Adrenal gland (tissue), 12 donors: ENCODE data around the gene C10orf120. TPM values are rescaled to one million over a fixed set of nuclear protein-coding genes. Genes with fewer than 3 reads are reported as not detected.

Experiments used
- DNase-seq, 7 donors: peaks; one replicate each; pipeline ENCODE4 v3.0.0-alpha.2; 2019 to 2020
- H3K27ac ChIP-seq, 5 donors: fragments of 200-600 bp; sonication (generic) in 4 of 5; 1 replicate in 3 of 5; 2 replicates in 2 of 5; pipeline versions ENCODE4 v1.5.1 to v1.8.0; 2016 to 2020; ENCODE audit warnings: mild to moderate bottlenecking in 1 of 5
- H3K27me3 ChIP-seq: fragments of 200-600 bp; 2 replicates; pipeline ENCODE4 v1.8.0; 2021
- H3K36me3 ChIP-seq, 2 donors: fragments of 200-600 bp; replicated peaks in 1 of 2; 1 replicate in 1 of 2; 2 replicates in 1 of 2; pipeline versions ENCODE4 v1.5.1 to v1.8.0; 2018 to 2022
- H3K4me1 ChIP-seq, 2 donors: fragments of 200-600 bp; replicated peaks in 1 of 2; 1 replicate in 1 of 2; 2 replicates in 1 of 2; pipeline versions ENCODE4 v1.5.1 to v1.8.0; 2018 to 2021
- H3K4me3 ChIP-seq, 4 donors: fragments of 200-600 bp; sonication (generic) in 3 of 4; one replicate each; pipeline ENCODE4 v1.5.1; 2016 to 2018
- H3K9me3 ChIP-seq, 3 donors: fragments of 200-600 bp; sonication (generic) in 1 of 3; replicated peaks in 1 of 3; 1 replicate in 2 of 3; 2 replicates in 1 of 3; pipeline versions ENCODE4 v1.5.1 to v1.8.0; 2016 to 2021
- POLR2A ChIP-seq, 2 donors: fragments of 450-650 bp; IDR thresholded peaks; one replicate each; pipeline ENCODE4 v1.6.1; 2017; ENCODE audit warnings: antibody characterized with exemption in 2 of 2, mild to moderate bottlenecking in 2 of 2, moderate library complexity in 1 of 2
- WGBS, 4 donors: extraction: QIAGEN DNeasy Blood & Tissue Kit in 2 of 4; methylation state at CpG; one replicate each; pipeline versions ENCODE4 v1.1.5 to v1.1.7; 2013 to 2017; 5-methylcytosine and 5-hydroxymethylcytosine counted together
- intact Hi-C, 2 donors: fragments of 100-400 bp; cut with DNase I; formaldehyde crosslinking; loops; one replicate each; pipeline versions ENCODE4 v1.14.1 to v1.15.0; 2022 to 2023
- polyA plus RNA-seq, 3 donors: library from polyadenylated mRNA; stranded (reverse); fragments of 200-250 nt in 2 of 3; fragments of 350-450 nt in 1 of 3; fragmentation: Illumina TruSeq in 1 of 3; extraction: RNeasy Lipid Tissue Mini Kit (QIAGEN cat#74804) in 1 of 3; gene quantifications; one replicate each; pipeline ENCODE4 v1.2.3, GENCODE V29; 2013 to 2014
- total RNA-seq, 9 donors: library from RNA; depleted of rRNA in 4 of 9; stranded (reverse); fragments of >200 nt in 4 of 9; fragments of 120-200 nt in 1 of 9; fragmentation: NEBNext Ultra II Directional in 1 of 9; extraction: Animal tissue kit (Norgen Biotek cat#: 25700) in 1 of 9; gene quantifications; one replicate each; pipeline versions ENCODE4 v1.1.0 to v1.2.4, GENCODE V29; 2013 to 2023
- TF ChIP-seq, protein P1 (sequence below), 6 experiments: fragments of 450-650 bp in 4 of 6; fragments of 200-600 bp in 2 of 6; sonication (generic) in 1 of 6; IDR thresholded peaks; 1 replicate in 5 of 6; 2 replicates in 1 of 6; pipeline versions ENCODE4 v1.5.1 to v1.8.0; 2016 to 2021; ENCODE audit warnings: antibody characterized with exemption in 6 of 6, mild to moderate bottlenecking in 2 of 6, moderate library complexity in 1 of 6
- donor health status: healthy with polysubstance abuse.
- donor health status: Bipolar disorder and iron deficiency.
- donor health status: DM: yes; HTN: yes; CAD: no.
- donor health status: DM: no; HTN: no; CAD: no.
- donor health status: DM: no; HTN: no; CAD: no.
- donor health status: DM: yes; HTN: yes; CAD: no.

C10orf120 gene
- total and polyA plus RNA-seq, 12 donors, result not detected

DNA sequence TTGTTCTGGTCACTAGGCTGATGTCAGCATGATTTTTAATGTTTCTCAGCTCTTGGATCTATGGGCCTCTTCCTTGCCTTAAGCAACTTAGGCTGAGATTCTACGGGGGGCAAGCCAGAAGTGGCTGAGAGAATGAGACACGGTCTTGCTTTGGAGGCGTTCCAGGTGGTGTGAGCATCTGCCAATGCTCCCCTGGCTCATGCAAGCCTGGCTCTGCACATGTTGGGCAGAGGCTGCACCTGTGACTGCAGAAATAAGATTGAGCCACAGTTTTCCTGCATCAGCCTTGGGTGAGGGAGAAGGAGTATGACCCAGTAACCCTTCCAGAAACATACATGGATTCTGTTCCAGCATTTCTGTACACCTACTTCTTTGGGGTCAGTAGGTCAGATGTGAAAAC lies 41.9 kb downstream of the C10orf120 start:
- DNase-seq, result no peak
- no peak overlapping the region for H3K4me3 ChIP-seq
- 43 to 51% (median 50%) methylated on average over 3 of the region's 3 CpGs for WGBS, 4 donors
- no peaks in the 10 kb centered on the region for H3K4me1 ChIP-seq
- H3K27ac ChIP-seq, result no peak overlapping the region
- H3K9me3 ChIP-seq, result no peaks in the 10 kb centered on the region
- intact Hi-C loops, result no loop called here
- no peak for TF ChIP-seq POLR2A (IDR thresholded peaks at IDR 0.05)
- TF ChIP-seq, protein P1, sequence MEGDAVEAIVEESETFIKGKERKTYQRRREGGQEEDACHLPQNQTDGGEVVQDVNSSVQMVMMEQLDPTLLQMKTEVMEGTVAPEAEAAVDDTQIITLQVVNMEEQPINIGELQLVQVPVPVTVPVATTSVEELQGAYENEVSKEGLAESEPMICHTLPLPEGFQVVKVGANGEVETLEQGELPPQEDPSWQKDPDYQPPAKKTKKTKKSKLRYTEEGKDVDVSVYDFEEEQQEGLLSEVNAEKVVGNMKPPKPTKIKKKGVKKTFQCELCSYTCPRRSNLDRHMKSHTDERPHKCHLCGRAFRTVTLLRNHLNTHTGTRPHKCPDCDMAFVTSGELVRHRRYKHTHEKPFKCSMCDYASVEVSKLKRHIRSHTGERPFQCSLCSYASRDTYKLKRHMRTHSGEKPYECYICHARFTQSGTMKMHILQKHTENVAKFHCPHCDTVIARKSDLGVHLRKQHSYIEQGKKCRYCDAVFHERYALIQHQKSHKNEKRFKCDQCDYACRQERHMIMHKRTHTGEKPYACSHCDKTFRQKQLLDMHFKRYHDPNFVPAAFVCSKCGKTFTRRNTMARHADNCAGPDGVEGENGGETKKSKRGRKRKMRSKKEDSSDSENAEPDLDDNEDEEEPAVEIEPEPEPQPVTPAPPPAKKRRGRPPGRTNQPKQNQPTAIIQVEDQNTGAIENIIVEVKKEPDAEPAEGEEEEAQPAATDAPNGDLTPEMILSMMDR (IDR thresholded peaks at IDR 0.05), result no peak
- H3K27me3 ChIP-seq, result no peaks in the 10 kb centered on the region
- no peaks in the 10 kb centered on the region for H3K36me3 ChIP-seq

GRCh38 chr10:122657255-122657654 lies 42.4 kb downstream of the C10orf120 start:
- H3K27me3 ChIP-seq, result no peaks in the 10 kb centered on the region
- WGBS, 4 donors, result 71 to 86% (median 77%) methylated on average over 2 to 4 of the region's 4 CpGs
- intact Hi-C loops, result no loop called here
- no peaks in the 10 kb centered on the region for H3K9me3 ChIP-seq
- H3K36me3 ChIP-seq, result no peaks in the 10 kb centered on the region
- DNase-seq, result no peak
- H3K4me3 ChIP-seq, result no peak overlapping the region
- no peaks in the 10 kb centered on the region for H3K4me1 ChIP-seq
- no peak for TF ChIP-seq POLR2A (IDR thresholded peaks at IDR 0.05)
- TF ChIP-seq, protein P1 (IDR thresholded peaks at IDR 0.05), result no peak
- H3K27ac ChIP-seq, result no peak overlapping the region

DNA sequence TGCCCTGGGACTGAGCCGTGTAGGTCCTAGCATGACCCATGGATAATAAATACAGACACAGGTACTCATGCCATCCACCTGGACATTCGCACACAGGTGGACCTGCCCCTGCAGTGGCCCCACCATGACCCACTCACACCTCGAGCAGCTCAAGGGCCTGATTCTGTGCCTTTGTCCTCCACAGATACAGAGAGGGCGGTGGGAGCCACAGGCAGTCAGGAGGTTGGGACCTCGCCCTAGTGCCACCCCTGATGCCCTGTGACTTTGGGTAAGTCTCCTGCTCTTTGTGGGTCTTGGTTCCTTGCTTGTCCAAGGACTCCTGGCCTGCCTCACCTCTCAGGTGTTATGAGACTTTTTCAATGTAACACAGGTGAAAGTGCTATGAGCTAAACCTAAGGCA lies 42.9 kb downstream of the C10orf120 start:
- no peak overlapping the region for H3K4me3 ChIP-seq
- WGBS, 4 donors, result 70 to 85% (median 77%) methylated on average over 2 to 5 of the region's 5 CpGs
- no peak overlapping the region for H3K27ac ChIP-seq
- H3K27me3 ChIP-seq, result no peaks in the 10 kb centered on the region
- no peaks in the 10 kb centered on the region for H3K9me3 ChIP-seq
- no peak for DNase-seq
- H3K36me3 ChIP-seq, result no peaks in the 10 kb centered on the region
- intact Hi-C loops, result no loop called here
- TF ChIP-seq POLR2A (IDR thresholded peaks at IDR 0.05), result no peak
- TF ChIP-seq, protein P1 (IDR thresholded peaks at IDR 0.05), result no peak
- no peaks in the 10 kb centered on the region for H3K4me1 ChIP-seq

- WGBS, 4 donors, result 57 to 76% (median 66%) methylated on average over 2 of the region's 2 CpGs
- H3K27ac ChIP-seq, result no peak overlapping the region
- H3K4me1 ChIP-seq, result no peaks in the 10 kb centered on the region
- intact Hi-C loops, result no loop called here
- no peak for DNase-seq
- no peaks in the 10 kb centered on the region for H3K27me3 ChIP-seq
- no peaks in the 10 kb centered on the region for H3K9me3 ChIP-seq
- H3K4me3 ChIP-seq, result no peak overlapping the region
- H3K36me3 ChIP-seq, result no peaks in the 10 kb centered on the region
- TF ChIP-seq, protein P1 (IDR thresholded peaks at IDR 0.05), result no peak
- TF ChIP-seq POLR2A (IDR thresholded peaks at IDR 0.05), result no peak
These were observed 43.3 kb downstream of the C10orf120 start for GRCh38 chr10:122656308-122656705.
